ENCODE data around the gene PDSS1. TPM values are rescaled to one million over a fixed set of nuclear protein-coding genes. Genes with fewer than 3 reads are reported as not detected.
"Not testable (repeated sequence)": the region's sequence is repeated elsewhere in the genome, so short reads cannot be mapped to it uniquely, and the experiment has no call there.

Gene PDSS1
- total and polyA plus RNA-seq, 2 of the 4 experiments (the other 2 are of a cell fraction) = 9.7 to 13.2 TPM

DNA sequence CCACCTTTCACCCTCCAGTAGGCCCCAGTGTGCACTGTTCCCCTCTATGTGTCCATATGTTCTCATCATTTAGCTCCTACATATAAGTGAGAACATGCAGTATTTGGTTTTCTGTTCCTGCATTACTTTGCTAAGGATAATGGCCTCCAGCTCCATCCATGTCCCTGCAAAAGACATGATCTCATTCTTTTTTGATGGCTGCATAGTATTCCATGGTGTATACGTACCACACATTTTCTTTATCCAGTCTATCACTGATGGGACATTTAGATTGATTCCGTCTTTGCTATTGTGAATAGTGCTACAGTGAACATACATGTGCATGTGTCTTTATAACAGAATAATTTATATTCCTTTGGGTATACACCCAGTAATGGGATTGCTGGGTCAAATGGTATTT is 92.3 kb downstream of the PDSS1 start:
- no CpG with 5 or more reads among the region's 2 CpGs for WGBS, 2 experiments (ENCODE audit: extremely low coverage in 2 of 2, insufficient read length in 1 of 2)
- CTCF ChIA-PET = not testable (repeated sequence)

More for the DNA sequence above, 92.3 kb downstream of the PDSS1 start:
- DNase-seq; H3K9me3 ChIP-seq (ENCODE audit: control insufficient read depth, insufficient read depth, low read length); H4K91ac ChIP-seq (ENCODE audit: insufficient read depth, low read depth, low read length); intact Hi-C loops (cut with micrococcal nuclease); in situ Hi-C loops (cut with MboI; ENCODE audit: low sequenced_read_pairs); H3K4me1 ChIP-seq (ENCODE audit: control insufficient read depth, insufficient read depth, low read length); H3K4ac ChIP-seq (ENCODE audit: low read depth, low read length); ATAC-seq (ENCODE audit: low read depth); H2BK120ac ChIP-seq (ENCODE audit: low read depth, low read length); H4K20me1 ChIP-seq (ENCODE audit: insufficient read depth, low read length); H2AK9ac ChIP-seq (replicated peaks; ENCODE audit: low read depth, low read length, poor library complexity); H3K18ac ChIP-seq (ENCODE audit: low read depth, low read length); H3K9ac ChIP-seq (ENCODE audit: low read depth, low read length); H3K14ac ChIP-seq (replicated peaks; ENCODE audit: low read depth, low read length); H2AK5ac ChIP-seq (ENCODE audit: low read depth, low read length); H3K27me3 ChIP-seq (ENCODE audit: control insufficient read depth, insufficient read depth, low read length); H3K4me2 ChIP-seq (ENCODE audit: low read depth, low read length); H2AFZ ChIP-seq (replicated peaks; ENCODE audit: low read length, poor library complexity); H2BK15ac ChIP-seq (ENCODE audit: low read depth, low read length); BruUV-seq (replicated peaks); H3K4me3 ChIP-seq (ENCODE audit: insufficient read depth, low read depth, low read length); dilution Hi-C loops (cut with HindIII; ENCODE audit: low sequenced_read_pairs, unreplicated experiment); H3K9me1 ChIP-seq (ENCODE audit: insufficient read depth, low read length); H2BK5ac ChIP-seq (ENCODE audit: low read depth, low read length, poor library complexity, severe bottlenecking); H4K5ac ChIP-seq (ENCODE audit: low read depth, low read length); H2BK20ac ChIP-seq (ENCODE audit: low read depth, low read length); H3K23ac ChIP-seq (ENCODE audit: low read depth, low read length); H3K56ac ChIP-seq (ENCODE audit: extremely low read depth, insufficient read depth, low read length); H3K27ac ChIP-seq (ENCODE audit: insufficient read depth, low read length); H3K36me3 ChIP-seq (ENCODE audit: control insufficient read depth, insufficient read depth, low read length); POLR2A ChIA-PET (ENCODE audit: unreplicated experiment); H4K8ac ChIP-seq (ENCODE audit: low read depth in 2 of 2, low read length in 2 of 2): not testable (repeated sequence)
- peaks cover 19 to 56% of the 10 kb centered on the region in 2 experiments; a peak in 3 of 4 replicates for H3K79me1 ChIP-seq (ENCODE audit: low read depth in 1 of 2, low read length in 2 of 2)
